Liver (tissue), 3 donors: ENCODE results near the gene CYP4Z1.
"Not testable (repeated sequence)": the region's sequence is repeated elsewhere in the genome, so short reads cannot be mapped to it uniquely, and the experiment has no call there.

Experiments
- ATF3 ChIP-seq: IDR thresholded peaks from 2 replicates; pipeline ENCODE4 v1.6.1; 2016; ENCODE audit warnings: antibody characterized with exemption
- CTCF ChIP-seq: fragments of 150-350 bp; IDR thresholded peaks from 2 replicates; pipeline ENCODE4 v1.5.1; 2017; ENCODE audit warnings: improper control_type of control experiment, low read depth, low read length; ENCODE audit not compliant: missing input control
- FOXA2 ChIP-seq: IDR thresholded peaks from 2 replicates; pipeline ENCODE4 v1.6.1; 2016; ENCODE audit warnings: antibody characterized with exemption
- GABPA ChIP-seq, 2 donors: IDR thresholded peaks in 1 of 2; conservative IDR thresholded peaks in 1 of 2; 2 replicates each; pipeline ENCODE4 v1.6.1; 2016; ENCODE audit warnings: antibody characterized with exemption in 2 of 2, mild to moderate bottlenecking in 1 of 2, moderate library complexity in 1 of 2
- HNF4A ChIP-seq, 2 donors: conservative IDR thresholded peaks; 2 replicates each; pipeline ENCODE4 v1.6.1; 2016; ENCODE audit warnings: antibody characterized with exemption in 2 of 2, mild to moderate bottlenecking in 2 of 2
- HNF4G ChIP-seq: IDR thresholded peaks from 2 replicates; pipeline ENCODE4 v1.6.1; 2016; ENCODE audit warnings: antibody characterized with exemption
- JUND ChIP-seq, 2 donors: IDR thresholded peaks; 2 replicates each; pipeline ENCODE4 v1.6.1; 2016; ENCODE audit warnings: antibody characterized with exemption in 2 of 2
- RAD21 ChIP-seq, 2 donors: IDR thresholded peaks; 2 replicates each; pipeline ENCODE4 v1.6.1; 2016; ENCODE audit warnings: antibody characterized with exemption in 2 of 2, mild to moderate bottlenecking in 2 of 2
- RXRA ChIP-seq, 2 donors: IDR thresholded peaks; 2 replicates each; pipeline ENCODE4 v1.6.1; 2017 to 2018; ENCODE audit warnings: antibody characterized with exemption in 2 of 2, mild to moderate bottlenecking in 1 of 2
- SP1 ChIP-seq: IDR thresholded peaks from 2 replicates; pipeline ENCODE4 v1.6.1; 2018; ENCODE audit warnings: antibody characterized with exemption, mild to moderate bottlenecking
- YY1 ChIP-seq: IDR thresholded peaks from 2 replicates; pipeline ENCODE4 v1.6.1; 2016; ENCODE audit warnings: antibody characterized with exemption, mild to moderate bottlenecking
- TF ChIP-seq, protein P1 (sequence below): IDR thresholded peaks from 2 replicates; pipeline ENCODE4 v1.6.1; 2016; ENCODE audit warnings: antibody characterized with exemption, mild to moderate bottlenecking
- TF ChIP-seq, protein P2 (sequence below): IDR thresholded peaks from 2 replicates; pipeline ENCODE4 v1.6.1; 2016; ENCODE audit warnings: antibody characterized with exemption
- donor health status: healthy.
- donor health status: healthy.

- not testable (repeated sequence) for TF ChIP-seq YY1; CTCF; HNF4A (conservative IDR thresholded peaks at IDR 0.05); SP1; GABPA (IDR thresholded peaks at IDR 0.05 in 1 of 2, conservative IDR thresholded peaks at IDR 0.05 in 1 of 2); JUND (IDR thresholded peaks at IDR 0.05); RAD21 (IDR thresholded peaks at IDR 0.05); ATF3; RXRA (IDR thresholded peaks at IDR 0.05); FOXA2; HNF4G
- TF ChIP-seq, protein P1, sequence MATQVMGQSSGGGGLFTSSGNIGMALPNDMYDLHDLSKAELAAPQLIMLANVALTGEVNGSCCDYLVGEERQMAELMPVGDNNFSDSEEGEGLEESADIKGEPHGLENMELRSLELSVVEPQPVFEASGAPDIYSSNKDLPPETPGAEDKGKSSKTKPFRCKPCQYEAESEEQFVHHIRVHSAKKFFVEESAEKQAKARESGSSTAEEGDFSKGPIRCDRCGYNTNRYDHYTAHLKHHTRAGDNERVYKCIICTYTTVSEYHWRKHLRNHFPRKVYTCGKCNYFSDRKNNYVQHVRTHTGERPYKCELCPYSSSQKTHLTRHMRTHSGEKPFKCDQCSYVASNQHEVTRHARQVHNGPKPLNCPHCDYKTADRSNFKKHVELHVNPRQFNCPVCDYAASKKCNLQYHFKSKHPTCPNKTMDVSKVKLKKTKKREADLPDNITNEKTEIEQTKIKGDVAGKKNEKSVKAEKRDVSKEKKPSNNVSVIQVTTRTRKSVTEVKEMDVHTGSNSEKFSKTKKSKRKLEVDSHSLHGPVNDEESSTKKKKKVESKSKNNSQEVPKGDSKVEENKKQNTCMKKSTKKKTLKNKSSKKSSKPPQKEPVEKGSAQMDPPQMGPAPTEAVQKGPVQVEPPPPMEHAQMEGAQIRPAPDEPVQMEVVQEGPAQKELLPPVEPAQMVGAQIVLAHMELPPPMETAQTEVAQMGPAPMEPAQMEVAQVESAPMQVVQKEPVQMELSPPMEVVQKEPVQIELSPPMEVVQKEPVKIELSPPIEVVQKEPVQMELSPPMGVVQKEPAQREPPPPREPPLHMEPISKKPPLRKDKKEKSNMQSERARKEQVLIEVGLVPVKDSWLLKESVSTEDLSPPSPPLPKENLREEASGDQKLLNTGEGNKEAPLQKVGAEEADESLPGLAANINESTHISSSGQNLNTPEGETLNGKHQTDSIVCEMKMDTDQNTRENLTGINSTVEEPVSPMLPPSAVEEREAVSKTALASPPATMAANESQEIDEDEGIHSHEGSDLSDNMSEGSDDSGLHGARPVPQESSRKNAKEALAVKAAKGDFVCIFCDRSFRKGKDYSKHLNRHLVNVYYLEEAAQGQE: not testable (repeated sequence)
- TF ChIP-seq, protein P2, sequence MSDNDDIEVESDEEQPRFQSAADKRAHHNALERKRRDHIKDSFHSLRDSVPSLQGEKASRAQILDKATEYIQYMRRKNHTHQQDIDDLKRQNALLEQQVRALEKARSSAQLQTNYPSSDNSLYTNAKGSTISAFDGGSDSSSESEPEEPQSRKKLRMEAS: not testable (repeated sequence)
Measured at GRCh38 chr1:47157957-47158356, 90.9 kb downstream of the CYP4Z1 start.
